Osteocyte (in vitro differentiated cells): Measurements from ENCODE around the gene TWSG1. TPM values are rescaled to one million over a fixed set of nuclear protein-coding genes. Genes with fewer than 3 reads are reported as not detected.
A peak's percentile ranks its signal among the peaks of the same experiment; 100 is the strongest.

Experiments
- DNase-seq: peaks from one replicate; pipeline ENCODE4 v3.0.0; 2021; ENCODE audit warnings: mixed read lengths; ENCODE audit not compliant: unreplicated experiment; ENCODE audit errors: extremely low spot score
- H3K27ac Mint-ChIP-seq: one replicate; pipeline ENCODE4 v1.8.0; 2021; ENCODE audit warnings: mild to moderate bottlenecking, mixed read lengths; ENCODE audit not compliant: unreplicated experiment
- H3K27me3 Mint-ChIP-seq: one replicate; pipeline ENCODE4 v1.8.0; 2021; ENCODE audit warnings: mixed read lengths; ENCODE audit not compliant: unreplicated experiment
- H3K36me3 Mint-ChIP-seq: one replicate; pipeline ENCODE4 v1.8.0; 2021; ENCODE audit warnings: mixed read lengths; ENCODE audit not compliant: unreplicated experiment
- H3K4me1 Mint-ChIP-seq: one replicate; pipeline ENCODE4 v1.8.0; 2021; ENCODE audit warnings: mixed read lengths; ENCODE audit not compliant: unreplicated experiment
- H3K4me3 Mint-ChIP-seq: one replicate; pipeline ENCODE4 v1.8.0; 2021; ENCODE audit warnings: mild to moderate bottlenecking, moderate library complexity, mixed read lengths; ENCODE audit not compliant: unreplicated experiment
- H3K9me3 Mint-ChIP-seq: one replicate; pipeline ENCODE4 v1.8.0; 2021; ENCODE audit warnings: mixed read lengths; ENCODE audit not compliant: unreplicated experiment
- CTCF ChIP-seq: fragments of 200-600 bp; sonication (generic); IDR thresholded peaks from 2 replicates; pipeline ENCODE4 v1.5.0; 2021; ENCODE audit warnings: antibody characterized with exemption, mild to moderate bottlenecking, moderate library complexity
- total RNA-seq: library from RNA; stranded (reverse); gene quantifications from 2 replicates; pipeline ENCODE4 v1.2.1, GENCODE V29; 2021

The TWSG1 gene
- total RNA-seq, 1 donor from 2014 or later = 69.8 TPM

- H3K9me3 Mint-ChIP-seq = peaks cover 4% of the 10 kb centered on the region
- peaks cover 12% of the 10 kb centered on the region for H3K36me3 Mint-ChIP-seq
- H3K27ac Mint-ChIP-seq = no peak overlapping the region
- H3K27me3 Mint-ChIP-seq = no peaks in the 10 kb centered on the region
- no peak for DNase-seq
- H3K4me3 Mint-ChIP-seq = no peak overlapping the region
- H3K4me1 Mint-ChIP-seq = peaks cover 6% of the 10 kb centered on the region
- no peak for TF ChIP-seq CTCF
Observed at GRCh38 chr18:9403795-9404564, 69.4 kb downstream of the TWSG1 start.

GRCh38 chr18:9404565-9405060 is 70.0 kb downstream of the TWSG1 start:
- DNase-seq = no peak
- Mint-ChIP-seq H3K36me3 (peaks cover 10% of the 10 kb centered on the region), H3K4me1 (peaks cover 6% of the 10 kb centered on the region), H3K9me3 (peaks cover 4% of the 10 kb centered on the region), H3K27me3 (no peaks in the 10 kb centered on the region), H3K4me3 (no peak overlapping the region), H3K27ac (no peak overlapping the region)
- no peak for TF ChIP-seq CTCF

GRCh38 chr18:9405130-9405529 is 70.6 kb downstream of the TWSG1 start:
- Mint-ChIP-seq H3K9me3 (peaks cover 4% of the 10 kb centered on the region), H3K27ac (no peak overlapping the region), H3K36me3 (peaks cover 9% of the 10 kb centered on the region), H3K27me3 (peaks cover 3% of the 10 kb centered on the region), H3K4me3 (no peak overlapping the region), H3K4me1 (peaks cover 6% of the 10 kb centered on the region)
- no peak for TF ChIP-seq CTCF
- DNase-seq = no peak

GRCh38 chr18:9405977-9406376 is 71.4 kb downstream of the TWSG1 start:
- DNase-seq = no peak
- no peak for TF ChIP-seq CTCF
- Mint-ChIP-seq H3K27me3 (peaks cover 3% of the 10 kb centered on the region), H3K9me3 (peaks cover 4% of the 10 kb centered on the region), H3K27ac (no peak overlapping the region), H3K4me1 (peaks cover 5% of the 10 kb centered on the region), H3K36me3 (peaks cover 9% of the 10 kb centered on the region), H3K4me3 (no peak overlapping the region)

- Mint-ChIP-seq H3K27me3 (peaks cover 3% of the 10 kb centered on the region), H3K4me1 (peaks cover 19% of the 10 kb centered on the region), H3K9me3 (no peaks in the 10 kb centered on the region), H3K36me3 (no peaks in the 10 kb centered on the region), H3K27ac (no peak overlapping the region), H3K4me3 (no peak overlapping the region)
- no peak for TF ChIP-seq CTCF
- peak; percentile 17 for DNase-seq
Observed at GRCh38 chr18:9410515-9410914, 75.9 kb downstream of the TWSG1 start.
